T-cell (primary cell): ENCODE data around the gene DYSF. TPM values are rescaled to one million over a fixed set of nuclear protein-coding genes. Genes with fewer than 3 reads are reported as not detected.

Source experiments
- ATAC-seq, 4 experiments: fragments of 200-7000 bp in 3 of 4; fragments of 150-1000 bp in 1 of 4; cut with Tn5 transposase; replicated peaks in 1 of 4; 1 replicate in 3 of 4; 2 replicates in 1 of 4; pipeline ENCODE4 v1.10.0; 2021; ENCODE audit warnings: moderate library complexity in 3 of 4, mild to moderate bottlenecking in 2 of 4, moderate number of reproducible peaks in 1 of 4
- CTCF ChIA-PET, 2 donors: fragments of 300-600 bp; sonication (Branson Sonifier 250); formaldehyde crosslinking; loops; one replicate each; lab custom pipeline; 2022; ENCODE audit warnings: antibody characterized with exemption in 2 of 2; lab: Charles Lee
- POLR2A ChIA-PET, 2 donors: fragments of 300-600 bp; sonication (Branson Sonifier 250); formaldehyde crosslinking; loops; one replicate each; lab custom pipeline; 2022; ENCODE audit warnings: antibody characterized with exemption in 2 of 2; lab: Charles Lee
- DNase-seq, 35 experiments: peaks; one replicate each; pipeline versions ENCODE4 v3.0.0 to v3.0.0-alpha.2; 2013 to 2023
- H3K27ac ChIP-seq: one replicate; pipeline ENCODE4 v1.5.1; 2013; ENCODE audit warnings: low read length
- H3K27me3 ChIP-seq, 2 experiments: replicated peaks in 1 of 2; 1 replicate in 1 of 2; 2 replicates in 1 of 2; pipeline versions ENCODE4 v1.6.1 to v1.7.0; 2013; ENCODE audit warnings: low read length in 1 of 2, mixed read lengths in 1 of 2; ENCODE audit not compliant: control insufficient read depth in 2 of 2, insufficient read depth in 2 of 2; ENCODE audit errors: extremely low read depth in 1 of 2
- H3K36me3 ChIP-seq, 2 donors: 1 replicate in 1 of 2; 2 replicates in 1 of 2; pipeline versions ENCODE4 v1.6.1 to v1.7.0; 2013; ENCODE audit warnings: low read length in 1 of 2; ENCODE audit not compliant: control insufficient read depth in 2 of 2, insufficient read depth in 1 of 2; ENCODE audit errors: extremely low read depth in 1 of 2
- H3K4me1 ChIP-seq, 2 experiments: 1 replicate in 1 of 2; 2 replicates in 1 of 2; pipeline versions ENCODE4 v1.6.1 to v1.7.0; 2013; ENCODE audit warnings: low read length in 2 of 2, mixed read lengths in 1 of 2; ENCODE audit not compliant: insufficient read depth in 2 of 2, control insufficient read depth in 1 of 2; ENCODE audit errors: extremely low read depth in 1 of 2
- H3K4me3 ChIP-seq, 2 donors: 1 replicate in 1 of 2; 2 replicates in 1 of 2; pipeline versions ENCODE4 v1.5.1 to v1.7.0; 2013; ENCODE audit warnings: mild to moderate bottlenecking in 2 of 2, low read length in 1 of 2, moderate library complexity in 1 of 2; ENCODE audit not compliant: control insufficient read depth in 1 of 2; ENCODE audit errors: extremely low read depth in 1 of 2
- H3K9me3 ChIP-seq: 2 replicates; pipeline ENCODE4 v1.7.0; 2013
- H3K27ac Mint-ChIP-seq, 2 donors: one replicate each; pipeline ENCODE4 v1.8.0; 2020 to 2021; ENCODE audit warnings: mild to moderate bottlenecking in 2 of 2, mixed read lengths in 2 of 2
- H3K27me3 Mint-ChIP-seq, 2 donors: one replicate each; pipeline ENCODE4 v1.8.0; 2021 to 2022; ENCODE audit warnings: mixed read lengths in 2 of 2
- H3K36me3 Mint-ChIP-seq: one replicate; pipeline ENCODE4 v1.8.0; 2021; ENCODE audit warnings: mixed read lengths
- H3K4me1 Mint-ChIP-seq, 3 donors: one replicate each; pipeline ENCODE4 v1.8.0; 2020 to 2022; ENCODE audit warnings: mixed read lengths in 3 of 3, mild to moderate bottlenecking in 1 of 3
- H3K4me3 Mint-ChIP-seq, 3 donors: one replicate each; pipeline ENCODE4 v1.8.0; 2020 to 2022; ENCODE audit warnings: mild to moderate bottlenecking in 3 of 3, mixed read lengths in 3 of 3, moderate library complexity in 3 of 3
- H3K9me3 Mint-ChIP-seq, 3 donors: one replicate each; pipeline ENCODE4 v1.8.0; 2020 to 2022; ENCODE audit warnings: mixed read lengths in 3 of 3
- WGBS: methylation state at CpG from one replicate; pipeline ENCODE4 v1.1.5; 2013; ENCODE audit warnings: missing lambda C conversion rate; ENCODE audit not compliant: insufficient coverage; 5-methylcytosine and 5-hydroxymethylcytosine counted together
- total RNA-seq, 35 experiments: library from RNA in 6 of 35; stranded (reverse) in 6 of 35; fragments of 120-200 nt in 1 of 35; gene quantifications; one replicate each; pipeline versions ENCODE4 v1.2.1 to v1.2.4 and lab custom pipeline; 2013 to 2026

DYSF gene
- total RNA-seq, 5 donors from 2014 or later (not counting 1 experiment from before 2014, with no cell fraction given): 0.56 to 3.4 (median 1.9) TPM

GRCh38 chr2:71535526-71535925 is 82.2 kb downstream of the DYSF start:
- no peak overlapping the region for H3K27ac Mint-ChIP-seq
- H3K9me3 Mint-ChIP-seq: no peaks in the 10 kb centered on the region
- no peaks in the 10 kb centered on the region for H3K36me3 Mint-ChIP-seq
- peaks cover 0 to 6% of the 10 kb centered on the region in 2 experiments for H3K4me1 ChIP-seq
- no peak overlapping the region for H3K27ac ChIP-seq
- H3K27me3 Mint-ChIP-seq: peaks cover 30 to 31% of the 10 kb centered on the region in 2 donors
- no peaks in the 10 kb centered on the region for H3K36me3 ChIP-seq
- CTCF ChIA-PET: interaction anchor here in 1 of 2 donors (0.5 to 1.6 kb wide), 2 partner anchors 13 to 233 kb away, joined by 4 to 7 read pairs; no protein-coding TSS in a partner anchor
- DNase-seq (no peak), ATAC-seq (no peak)
- H3K4me1 Mint-ChIP-seq: no peaks in the 10 kb centered on the region
- POLR2A ChIA-PET: no interaction called here
- peaks cover 0 to 27% of the 10 kb centered on the region in 2 experiments for H3K27me3 ChIP-seq
- H3K9me3 ChIP-seq: no peaks in the 10 kb centered on the region
- WGBS: 78% methylated on average over 7 of the region's 7 CpGs
- no peak overlapping the region for H3K4me3 Mint-ChIP-seq
- no peak overlapping the region for H3K4me3 ChIP-seq

- ATAC-seq (no peak), DNase-seq (no peak)
- no peaks in the 10 kb centered on the region for H3K36me3 Mint-ChIP-seq
- H3K4me3 ChIP-seq: no peak overlapping the region
- H3K4me3 Mint-ChIP-seq: no peak overlapping the region
- peaks cover 0 to 25% of the 10 kb centered on the region in 2 experiments for H3K27me3 ChIP-seq
- no peak overlapping the region for H3K27ac ChIP-seq
- no peaks in the 10 kb centered on the region for H3K4me1 Mint-ChIP-seq
- H3K27me3 Mint-ChIP-seq: peaks cover 24 to 26% of the 10 kb centered on the region in 2 donors
- no peaks in the 10 kb centered on the region for H3K9me3 ChIP-seq
- no peaks in the 10 kb centered on the region for H3K36me3 ChIP-seq
- CTCF ChIA-PET: interaction anchor here in 1 of 2 donors (0.9 to 1.6 kb wide), 2 partner anchors 10 to 12 kb away, joined by 4 to 7 read pairs; no protein-coding TSS in a partner anchor
- POLR2A ChIA-PET: no interaction called here
- H3K4me1 ChIP-seq: peaks cover 0 to 6% of the 10 kb centered on the region in 2 experiments
- no peak overlapping the region for H3K27ac Mint-ChIP-seq
- no peaks in the 10 kb centered on the region for H3K9me3 Mint-ChIP-seq
- 86% methylated on average over 10 of the region's 18 CpGs for WGBS
These were observed 82.9 kb downstream of the DYSF start for GRCh38 chr2:71536226-71536671.

GRCh38 chr2:71538241-71538640 is 84.9 kb downstream of the DYSF start:
- ChIA-PET CTCF (no interaction called here), POLR2A (no interaction called here)
- Histone ChIP-seq H3K27ac (no peak overlapping the region), H3K36me3 (no peaks in the 10 kb centered on the region), H3K4me3 (no peak overlapping the region), H3K4me1 (peaks cover 0 to 6% of the 10 kb centered on the region in 2 experiments), H3K9me3 (no peaks in the 10 kb centered on the region), H3K27me3 (peaks cover 0 to 18% of the 10 kb centered on the region in 2 experiments)
- DNase-seq (no peak), ATAC-seq (no peak)
- Mint-ChIP-seq H3K4me3 (no peak overlapping the region), H3K36me3 (no peaks in the 10 kb centered on the region), H3K9me3 (no peaks in the 10 kb centered on the region), H3K27me3 (peaks cover 10 to 19% of the 10 kb centered on the region in 2 donors), H3K4me1 (no peaks in the 10 kb centered on the region), H3K27ac (no peak overlapping the region)
- WGBS: 63% methylated on average over 3 of the region's 3 CpGs

DNA sequence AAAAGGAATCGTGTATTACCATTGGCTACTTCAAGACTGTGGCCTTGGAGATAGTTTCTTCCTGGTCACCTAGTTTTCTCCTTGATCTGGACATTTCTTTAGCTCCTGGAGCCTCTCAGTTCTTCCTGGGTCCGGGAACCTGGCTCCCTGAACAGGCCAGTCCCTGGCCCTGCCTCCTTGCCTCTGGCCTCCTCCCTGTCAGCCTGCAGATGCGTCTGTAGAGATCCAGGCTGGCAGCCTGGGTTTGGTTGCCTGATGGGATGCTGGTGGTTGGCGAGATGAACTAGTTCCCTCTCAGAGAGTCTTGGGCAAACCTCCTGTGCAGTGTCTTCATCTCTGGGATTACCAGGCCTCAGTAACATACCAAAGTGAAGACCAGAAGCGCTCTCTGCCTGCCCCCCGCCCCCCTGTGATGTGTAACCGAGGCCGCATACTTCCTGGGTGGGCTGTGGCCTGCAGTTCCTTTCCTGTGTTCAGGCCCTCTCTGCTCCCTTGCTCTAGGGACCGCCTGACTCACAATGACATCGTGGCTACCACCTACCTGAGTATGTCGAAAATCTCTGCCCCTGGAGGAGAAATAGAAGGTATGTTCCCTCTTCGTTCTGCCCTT is 85.4 kb downstream of the DYSF start:
- Mint-ChIP-seq H3K9me3 (no peaks in the 10 kb centered on the region), H3K36me3 (no peaks in the 10 kb centered on the region), H3K4me3 (peak overlapping the region in 1 of 3 donors; percentile 10), H3K4me1 (no peaks in the 10 kb centered on the region), H3K27ac (no peak overlapping the region), H3K27me3 (peaks cover 5 to 13% of the 10 kb centered on the region in 2 donors)
- no peak overlapping the region for H3K27ac ChIP-seq
- no peaks in the 10 kb centered on the region for H3K9me3 ChIP-seq
- WGBS: 71% methylated on average over 7 of the region's 12 CpGs
- peak in 6 of 35 experiments; percentile 7 to 18 (median 12) for DNase-seq
- no peaks in the 10 kb centered on the region for H3K36me3 ChIP-seq
- ATAC-seq: peak in 2 of 4 experiments; percentile 52 to 73
- H3K4me3 ChIP-seq: no peak overlapping the region
- H3K27me3 ChIP-seq: peaks cover 0 to 18% of the 10 kb centered on the region in 2 experiments
- POLR2A ChIA-PET: no interaction called here
- CTCF ChIA-PET: interaction anchor here in 1 of 2 donors (0.6 kb wide), 1 partner anchor 117 kb away, joined by 3 read pairs; no protein-coding TSS in a partner anchor
- H3K4me1 ChIP-seq: peaks cover 0 to 6% of the 10 kb centered on the region in 2 experiments

DNA sequence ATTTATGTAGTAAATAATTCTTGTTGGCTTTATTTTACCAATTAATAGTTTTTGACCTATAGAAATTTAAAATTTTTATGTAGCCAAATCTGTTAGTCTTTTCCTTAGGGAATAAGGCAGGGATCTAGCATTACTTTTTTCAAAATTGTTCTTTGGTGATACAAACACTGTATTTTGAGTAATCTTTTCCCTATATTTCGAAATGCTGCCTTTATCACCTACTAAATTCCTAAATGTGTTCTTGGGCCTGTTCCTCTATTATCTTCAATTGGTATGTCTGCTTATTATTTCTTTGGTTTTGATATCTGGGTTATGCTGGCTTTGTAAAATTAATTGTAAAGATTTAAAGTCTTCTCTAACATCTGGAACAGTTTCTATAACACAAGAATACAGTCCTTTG is 87.5 kb downstream of the DYSF start:
- H3K36me3 ChIP-seq: no peaks in the 10 kb centered on the region
- H3K4me3 ChIP-seq: no peak overlapping the region
- ChIA-PET POLR2A (no interaction called here), CTCF (interaction anchor here in 1 of 2 donors (0.6 kb wide), 1 partner anchor 560 kb away, joined by 3 read pairs; no protein-coding TSS in a partner anchor)
- Mint-ChIP-seq H3K9me3 (no peaks in the 10 kb centered on the region), H3K4me1 (peaks cover 7 to 13% (median 10%) of the 10 kb centered on the region in 3 donors), H3K27ac (no peak overlapping the region), H3K4me3 (no peak overlapping the region), H3K27me3 (peaks cover 17 to 19% of the 10 kb centered on the region in 2 donors), H3K36me3 (no peaks in the 10 kb centered on the region)
- H3K4me1 ChIP-seq: peaks cover 0 to 14% of the 10 kb centered on the region in 2 experiments
- ATAC-seq (no peak), DNase-seq (no peak)
- no CpG with 5 or more reads among the region's 1 CpG for WGBS
- H3K27ac ChIP-seq: no peak overlapping the region
- peaks cover 0 to 14% of the 10 kb centered on the region in 2 experiments for H3K27me3 ChIP-seq
- no peaks in the 10 kb centered on the region for H3K9me3 ChIP-seq

DNA sequence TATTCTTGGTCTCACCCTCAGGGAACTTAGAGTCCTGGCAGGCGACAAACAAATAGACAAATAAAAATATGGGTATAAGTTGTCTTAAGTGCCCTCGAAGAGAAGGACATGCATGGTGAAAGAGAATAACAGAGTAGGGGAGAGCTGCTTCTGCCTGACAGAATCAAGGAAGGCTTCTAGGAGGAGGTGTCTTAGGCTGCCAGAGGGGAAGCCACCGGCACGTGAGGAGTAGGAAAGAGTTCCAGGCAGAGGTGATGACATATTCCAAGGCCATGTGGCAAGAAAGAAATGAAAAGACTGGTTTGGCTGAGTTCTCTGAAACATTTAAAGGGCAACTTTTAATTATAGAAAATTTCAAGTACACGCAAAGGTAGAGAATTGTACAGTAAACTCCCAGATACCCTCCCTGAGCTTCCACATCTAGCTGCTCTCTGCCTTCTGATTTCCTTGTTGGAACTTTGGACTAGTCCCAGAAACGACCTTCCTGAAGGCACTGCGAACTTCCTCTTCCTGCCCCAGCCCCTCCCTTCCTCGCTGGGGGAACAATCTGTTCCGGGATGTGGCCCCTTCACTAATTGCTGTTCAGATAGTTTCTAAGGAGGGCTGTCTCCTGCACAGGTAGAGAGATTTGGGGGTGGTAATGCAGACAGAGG is 91.7 kb downstream of the DYSF start:
- Histone ChIP-seq H3K27ac (no peak overlapping the region), H3K36me3 (no peaks in the 10 kb centered on the region), H3K4me3 (peak overlapping the region; percentile 24 to 51), H3K4me1 (peaks cover 0 to 14% of the 10 kb centered on the region in 2 experiments), H3K27me3 (peaks cover 2 to 34% of the 10 kb centered on the region in 2 experiments), H3K9me3 (no peaks in the 10 kb centered on the region)
- CTCF ChIA-PET: no interaction called here
- H3K4me3 Mint-ChIP-seq: peak overlapping the region; percentile 64 to 75 (median 69)
- H3K36me3 Mint-ChIP-seq: no peaks in the 10 kb centered on the region
- H3K27ac Mint-ChIP-seq: no peak overlapping the region
- H3K9me3 Mint-ChIP-seq: no peaks in the 10 kb centered on the region
- WGBS: 84% methylated on average over 3 of the region's 9 CpGs
- POLR2A ChIA-PET: interaction anchor here in 1 of 2 donors (0.6 kb wide), 1 partner anchor 1068 kb away, joined by 3 read pairs; no protein-coding TSS in a partner anchor
- DNase-seq: no peak
- ATAC-seq: no peak
- peaks cover 27 to 34% of the 10 kb centered on the region in 2 donors for H3K27me3 Mint-ChIP-seq
- H3K4me1 Mint-ChIP-seq: peaks cover 8 to 14% (median 10%) of the 10 kb centered on the region in 3 donors
